ENCODE measurements around the gene RWDD4. TPM values are rescaled to one million over a fixed set of nuclear protein-coding genes. Genes with fewer than 3 reads are reported as not detected.

RWDD4 gene
- total RNA-seq, 1 donor from 2014 or later, result 14.2 TPM

DNA sequence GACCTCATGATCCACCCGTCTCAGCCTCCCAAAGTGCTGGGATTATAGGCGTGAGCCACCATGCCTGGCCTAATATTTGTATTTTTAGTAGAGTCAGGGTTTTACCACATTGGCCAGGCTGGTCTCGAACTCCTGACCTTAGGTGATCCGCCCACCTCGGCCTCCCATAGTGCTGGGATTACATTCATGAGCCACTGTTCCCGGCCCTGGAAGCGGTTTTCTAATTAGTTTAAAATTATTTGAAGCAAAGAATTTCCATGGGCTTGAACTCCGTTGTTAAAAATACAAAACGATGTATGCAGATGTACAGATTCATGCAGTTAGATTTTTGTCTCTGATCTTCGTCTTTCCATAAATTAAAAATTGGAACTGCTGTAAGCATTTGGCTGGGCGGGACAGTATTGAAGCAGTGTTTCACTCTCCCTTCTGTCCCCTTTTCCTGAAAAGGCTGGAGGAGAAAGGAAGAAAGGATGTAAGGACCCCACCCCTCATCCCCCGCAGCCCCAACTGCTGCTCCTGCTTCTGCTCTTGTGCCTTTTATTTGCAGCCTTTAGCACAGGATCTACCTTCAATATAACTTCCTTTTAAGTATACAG, 12.1 kb upstream of the RWDD4 start:
- no peak for DNase-seq (ENCODE audit: low read depth)
- no peak for FAIRE-seq
- Histone ChIP-seq H3K36me3 (ENCODE audit: control insufficient read depth, insufficient read depth, low read length) (peaks cover 9% of the 10 kb centered on the region), H3K4me3 (ENCODE audit: low read depth, low read length) (no peak overlapping the region), H3K27me3 (ENCODE audit: control insufficient read depth, insufficient read depth, low read length) (no peaks in the 10 kb centered on the region)
- TF ChIP-seq, protein P1, sequence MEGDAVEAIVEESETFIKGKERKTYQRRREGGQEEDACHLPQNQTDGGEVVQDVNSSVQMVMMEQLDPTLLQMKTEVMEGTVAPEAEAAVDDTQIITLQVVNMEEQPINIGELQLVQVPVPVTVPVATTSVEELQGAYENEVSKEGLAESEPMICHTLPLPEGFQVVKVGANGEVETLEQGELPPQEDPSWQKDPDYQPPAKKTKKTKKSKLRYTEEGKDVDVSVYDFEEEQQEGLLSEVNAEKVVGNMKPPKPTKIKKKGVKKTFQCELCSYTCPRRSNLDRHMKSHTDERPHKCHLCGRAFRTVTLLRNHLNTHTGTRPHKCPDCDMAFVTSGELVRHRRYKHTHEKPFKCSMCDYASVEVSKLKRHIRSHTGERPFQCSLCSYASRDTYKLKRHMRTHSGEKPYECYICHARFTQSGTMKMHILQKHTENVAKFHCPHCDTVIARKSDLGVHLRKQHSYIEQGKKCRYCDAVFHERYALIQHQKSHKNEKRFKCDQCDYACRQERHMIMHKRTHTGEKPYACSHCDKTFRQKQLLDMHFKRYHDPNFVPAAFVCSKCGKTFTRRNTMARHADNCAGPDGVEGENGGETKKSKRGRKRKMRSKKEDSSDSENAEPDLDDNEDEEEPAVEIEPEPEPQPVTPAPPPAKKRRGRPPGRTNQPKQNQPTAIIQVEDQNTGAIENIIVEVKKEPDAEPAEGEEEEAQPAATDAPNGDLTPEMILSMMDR (IDR thresholded peaks at IDR 0.05; ENCODE audit: insufficient read depth, low read length, severe bottlenecking), result no peak

DNA sequence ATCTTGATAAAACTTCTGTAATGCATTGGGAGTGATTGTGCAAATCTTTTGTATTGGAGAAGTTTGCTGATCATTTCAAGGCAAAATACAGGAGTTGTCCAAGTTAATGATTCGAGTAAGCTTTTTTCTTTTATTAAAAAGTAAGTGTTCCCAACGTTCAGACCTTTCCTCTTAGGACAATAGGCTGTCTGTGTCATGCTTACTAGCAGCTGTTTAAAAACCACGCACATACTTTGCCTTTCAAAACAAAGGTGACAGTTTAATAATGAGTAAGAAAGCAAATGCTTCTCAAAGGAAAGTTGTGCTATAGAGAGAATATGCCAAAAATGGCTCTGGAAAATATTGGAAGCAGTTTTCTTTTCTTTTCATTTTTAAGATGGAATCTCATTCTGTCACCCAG, 11.3 kb upstream of the RWDD4 start:
- TF ChIP-seq, protein P1 (IDR thresholded peaks at IDR 0.05; ENCODE audit: insufficient read depth, low read length, severe bottlenecking), result no peak
- H3K27me3 ChIP-seq (ENCODE audit: control insufficient read depth, insufficient read depth, low read length), result no peaks in the 10 kb centered on the region

DNA sequence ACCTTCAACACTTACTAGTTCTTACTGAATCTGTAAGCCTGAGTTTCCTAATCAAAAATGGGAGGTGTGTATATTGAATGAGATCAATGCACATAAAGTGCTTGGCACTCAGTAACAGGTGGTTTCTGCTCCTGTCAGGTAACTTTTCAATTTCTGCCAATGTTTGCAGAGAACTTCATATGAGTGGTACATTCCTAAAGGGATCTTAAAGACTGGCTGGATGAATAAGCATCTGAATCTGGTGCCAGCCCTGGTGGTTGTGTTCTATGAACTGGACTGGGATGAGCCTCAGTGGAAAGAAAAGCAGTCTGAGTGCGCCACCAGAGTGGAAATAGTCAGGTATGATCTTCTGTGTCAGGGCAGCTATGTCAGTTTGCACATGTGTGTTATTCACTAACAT, 7.1 kb upstream of the RWDD4 start:
- H3K4me3 ChIP-seq (ENCODE audit: low read depth, low read length), result no peak overlapping the region
- H3K36me3 ChIP-seq (ENCODE audit: control insufficient read depth, insufficient read depth, low read length), result peaks cover 15% of the 10 kb centered on the region
- FAIRE-seq (no peak), DNase-seq (ENCODE audit: low read depth) (no peak)
- H3K27me3 ChIP-seq (ENCODE audit: control insufficient read depth, insufficient read depth, low read length), result no peaks in the 10 kb centered on the region
- TF ChIP-seq, protein P1 (IDR thresholded peaks at IDR 0.05; ENCODE audit: insufficient read depth, low read length, severe bottlenecking), result no peak

More for the DNA sequence above, 11.3 kb upstream of the RWDD4 start:
- DNase-seq (ENCODE audit: low read depth) (no peak), FAIRE-seq (no peak)
- peaks cover 13% of the 10 kb centered on the region for H3K36me3 ChIP-seq (ENCODE audit: control insufficient read depth, insufficient read depth, low read length)
- no peak overlapping the region for H3K4me3 ChIP-seq (ENCODE audit: low read depth, low read length)

DNA sequence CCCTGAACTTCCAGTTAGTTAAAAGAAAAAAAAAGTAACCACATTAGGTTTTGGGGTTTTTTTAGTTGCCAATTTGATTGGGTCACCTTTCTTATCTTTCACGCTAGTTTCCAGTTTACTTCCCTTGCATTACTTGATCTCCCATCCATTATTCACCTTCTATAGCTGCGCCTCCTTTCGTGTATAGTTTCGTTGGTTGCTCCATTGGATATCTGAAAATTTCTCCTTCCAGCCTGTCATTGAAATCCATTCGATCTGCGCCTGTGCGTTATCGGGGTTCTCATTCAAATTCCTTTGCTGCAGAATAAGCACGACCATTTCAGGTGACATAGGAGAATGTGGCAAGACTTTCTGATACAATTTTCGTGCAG, 872 bp upstream of the RWDD4 start:
- Histone ChIP-seq H3K4me3 (ENCODE audit: low read depth, low read length) (peak overlapping the region; percentile 56), H3K27me3 (ENCODE audit: control insufficient read depth, insufficient read depth, low read length) (no peaks in the 10 kb centered on the region), H3K36me3 (ENCODE audit: control insufficient read depth, insufficient read depth, low read length) (peaks cover 2% of the 10 kb centered on the region)
- peak; percentile 17 for DNase-seq (ENCODE audit: low read depth)
- TF ChIP-seq, protein P1 (IDR thresholded peaks at IDR 0.05; ENCODE audit: insufficient read depth, low read length, severe bottlenecking), result no peak
- no peak for FAIRE-seq

DNA sequence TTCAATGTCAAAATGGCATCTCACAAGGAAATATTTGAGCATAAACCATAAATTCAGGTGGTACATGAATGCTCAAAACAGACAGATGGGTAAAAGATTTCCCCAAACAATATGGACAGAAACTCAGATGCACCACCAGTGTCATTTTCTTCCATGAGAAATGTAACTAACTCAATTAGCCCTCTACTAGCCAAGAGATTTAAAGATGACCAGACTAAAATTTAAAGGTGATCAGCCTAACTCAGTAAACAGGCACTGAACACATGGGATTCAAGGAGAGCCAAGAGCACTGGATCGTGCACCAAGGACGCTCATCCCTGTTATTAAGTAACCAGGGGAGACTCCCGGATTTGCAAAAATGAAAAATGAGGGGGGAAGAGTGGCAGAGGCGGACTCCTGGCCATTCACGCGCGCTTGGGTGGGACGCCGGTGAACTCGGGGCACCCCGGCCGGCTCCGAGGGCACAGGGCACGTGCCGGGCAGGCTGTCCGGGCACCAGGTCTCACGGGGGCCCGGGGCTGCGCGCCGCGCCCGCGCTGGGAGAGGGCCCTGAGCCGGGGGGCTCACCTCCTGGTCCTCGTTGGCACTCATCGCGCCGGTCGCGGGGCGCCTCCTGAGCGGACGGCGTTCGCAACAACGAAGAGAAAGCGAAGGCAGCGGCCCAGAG, 490 bp downstream of the RWDD4 start:
- Histone ChIP-seq H3K4me3 (ENCODE audit: low read depth, low read length) (peak overlapping the region; percentile 56), H3K36me3 (ENCODE audit: control insufficient read depth, insufficient read depth, low read length) (no peaks in the 10 kb centered on the region), H3K27me3 (ENCODE audit: control insufficient read depth, insufficient read depth, low read length) (no peaks in the 10 kb centered on the region)
- DNase-seq (ENCODE audit: low read depth) (peak; percentile 13), FAIRE-seq (no peak)
- TF ChIP-seq, protein P1 (IDR thresholded peaks at IDR 0.05; ENCODE audit: insufficient read depth, low read length, severe bottlenecking), result no peak
